ENCODE measurements around the gene DCLK1. TPM values are rescaled to one million over a fixed set of nuclear protein-coding genes. Genes with fewer than 3 reads are reported as not detected.

Gene DCLK1
- total and polyA plus RNA-seq, 10 donors = 2.0 to 22.1 (median 11.7) TPM

DNA sequence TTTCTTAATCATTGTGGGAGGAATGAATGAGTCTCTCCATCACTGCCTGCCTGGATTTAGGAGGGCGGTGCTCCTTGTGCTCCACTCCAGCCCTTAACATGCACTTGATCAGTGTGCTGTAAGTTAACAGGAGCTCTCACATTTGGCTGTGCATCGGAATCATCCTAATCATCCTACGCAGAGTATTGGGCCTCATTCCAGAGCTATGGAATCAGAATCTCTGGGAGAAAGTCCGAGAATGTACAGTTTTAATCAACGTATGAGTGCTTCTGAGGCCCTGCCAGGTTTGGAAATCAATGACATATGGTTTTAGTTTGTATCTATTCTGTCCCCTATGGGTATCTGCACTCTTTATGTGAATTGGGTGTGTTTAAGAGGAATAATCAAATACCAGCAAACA, 34.9 kb upstream of the DCLK1 start:
- 75 to 90% (median 85%) methylated on average over 5 of the region's 5 CpGs for WGBS, 5 donors
- no peak overlapping the region for H3K4me3 ChIP-seq

GRCh38 chr13:36163809-36164308, 32.7 kb upstream of the DCLK1 start:
- WGBS, 5 donors = 68 to 83% (median 71%) methylated on average over 7 of the region's 7 CpGs
- Histone ChIP-seq H3K4me1 (no peaks in the 10 kb centered on the region), H3K4me3 (no peak overlapping the region), H3K9me3 (no peaks in the 10 kb centered on the region), H3K27ac (peak overlapping the region in 3 of 8 donors; percentile 12 to 43 (median 18)), H3K36me3 (no peaks in the 10 kb centered on the region), H3K27me3 (replicated peaks in 1 of 7) (no peaks in the 10 kb centered on the region)
- DNase-seq = no peak
- intact Hi-C loops (cut with DNase I; ENCODE audit: low total_unique reads) = no loop called here
- peak in 1 of 3 donors; percentile 49 for TF ChIP-seq POLR2AphosphoS5 (IDR thresholded peaks at IDR 0.05)
- TF ChIP-seq, protein P1, sequence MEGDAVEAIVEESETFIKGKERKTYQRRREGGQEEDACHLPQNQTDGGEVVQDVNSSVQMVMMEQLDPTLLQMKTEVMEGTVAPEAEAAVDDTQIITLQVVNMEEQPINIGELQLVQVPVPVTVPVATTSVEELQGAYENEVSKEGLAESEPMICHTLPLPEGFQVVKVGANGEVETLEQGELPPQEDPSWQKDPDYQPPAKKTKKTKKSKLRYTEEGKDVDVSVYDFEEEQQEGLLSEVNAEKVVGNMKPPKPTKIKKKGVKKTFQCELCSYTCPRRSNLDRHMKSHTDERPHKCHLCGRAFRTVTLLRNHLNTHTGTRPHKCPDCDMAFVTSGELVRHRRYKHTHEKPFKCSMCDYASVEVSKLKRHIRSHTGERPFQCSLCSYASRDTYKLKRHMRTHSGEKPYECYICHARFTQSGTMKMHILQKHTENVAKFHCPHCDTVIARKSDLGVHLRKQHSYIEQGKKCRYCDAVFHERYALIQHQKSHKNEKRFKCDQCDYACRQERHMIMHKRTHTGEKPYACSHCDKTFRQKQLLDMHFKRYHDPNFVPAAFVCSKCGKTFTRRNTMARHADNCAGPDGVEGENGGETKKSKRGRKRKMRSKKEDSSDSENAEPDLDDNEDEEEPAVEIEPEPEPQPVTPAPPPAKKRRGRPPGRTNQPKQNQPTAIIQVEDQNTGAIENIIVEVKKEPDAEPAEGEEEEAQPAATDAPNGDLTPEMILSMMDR (IDR thresholded peaks at IDR 0.05 in 8 of 11, conservative IDR thresholded peaks at IDR 0.05 in 3 of 11) = no peak
- TF ChIP-seq POLR2A (IDR thresholded peaks at IDR 0.05) = no peak

More for the DNA sequence above, 34.9 kb upstream of the DCLK1 start:
- Histone ChIP-seq H3K27ac (no peak overlapping the region), H3K4me1 (no peaks in the 10 kb centered on the region), H3K9me3 (no peaks in the 10 kb centered on the region), H3K36me3 (no peaks in the 10 kb centered on the region), H3K27me3 (replicated peaks in 1 of 7) (no peaks in the 10 kb centered on the region)
- intact Hi-C loops (cut with DNase I; ENCODE audit: low total_unique reads) = no loop called here
- DNase-seq = no peak
- TF ChIP-seq POLR2AphosphoS5 (IDR thresholded peaks at IDR 0.05) (no peak), POLR2A (IDR thresholded peaks at IDR 0.05) (no peak)
- TF ChIP-seq, protein P1 (IDR thresholded peaks at IDR 0.05 in 8 of 11, conservative IDR thresholded peaks at IDR 0.05 in 3 of 11) = no peak

DNA sequence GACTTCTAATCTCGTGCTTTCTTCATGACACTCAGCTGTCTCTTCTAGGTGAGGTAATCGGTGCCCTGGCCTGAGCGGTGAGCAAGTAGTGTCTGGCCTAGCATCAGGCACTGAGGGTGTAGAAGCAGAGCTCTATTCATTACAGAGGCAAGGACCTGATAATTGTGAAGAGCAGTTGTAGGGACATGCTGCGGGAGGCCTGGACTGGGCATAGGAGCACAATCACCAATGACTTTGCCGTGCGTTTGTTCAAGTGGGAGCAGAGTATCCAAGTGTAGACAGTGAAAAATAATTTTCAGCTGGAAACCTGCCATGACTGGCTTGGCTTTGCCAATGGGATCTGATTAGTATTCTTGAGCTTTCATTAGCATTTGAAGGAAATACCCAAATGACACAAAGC, 32.1 kb upstream of the DCLK1 start:
- Histone ChIP-seq H3K4me3 (no peak overlapping the region), H3K9me3 (no peaks in the 10 kb centered on the region), H3K4me1 (no peaks in the 10 kb centered on the region), H3K27ac (peak overlapping the region in 3 of 8 donors; percentile 12 to 43 (median 18)), H3K27me3 (replicated peaks in 1 of 7) (no peaks in the 10 kb centered on the region), H3K36me3 (no peaks in the 10 kb centered on the region)
- WGBS, 5 donors = 80 to 87% (median 84%) methylated on average over 6 of the region's 6 CpGs
- no peak for DNase-seq
- no peak for TF ChIP-seq POLR2AphosphoS5 (IDR thresholded peaks at IDR 0.05)
- TF ChIP-seq POLR2A (IDR thresholded peaks at IDR 0.05) = no peak
- TF ChIP-seq, protein P1 (IDR thresholded peaks at IDR 0.05 in 8 of 11, conservative IDR thresholded peaks at IDR 0.05 in 3 of 11) = no peak
- intact Hi-C loops (cut with DNase I; ENCODE audit: low total_unique reads) = no loop called here

GRCh38 chr13:36160297-36160696, 29.1 kb upstream of the DCLK1 start:
- intact Hi-C loops (cut with DNase I; ENCODE audit: low total_unique reads) = no loop called here
- Histone ChIP-seq H3K27me3 (replicated peaks in 1 of 7) (peaks cover 0 to 4% (median 0%) of the 10 kb centered on the region in 7 donors), H3K36me3 (no peaks in the 10 kb centered on the region), H3K4me1 (no peaks in the 10 kb centered on the region), H3K27ac (no peak overlapping the region), H3K9me3 (no peaks in the 10 kb centered on the region), H3K4me3 (no peak overlapping the region)
- WGBS, 5 donors = 75 to 87% (median 77%) methylated on average over 4 of the region's 4 CpGs
- DNase-seq = no peak
- TF ChIP-seq POLR2A (IDR thresholded peaks at IDR 0.05) (no peak), POLR2AphosphoS5 (IDR thresholded peaks at IDR 0.05) (no peak)
- TF ChIP-seq, protein P1 (IDR thresholded peaks at IDR 0.05 in 8 of 11, conservative IDR thresholded peaks at IDR 0.05 in 3 of 11) = no peak

All from spleen (tissue), 11 donors.